Hypothalamus (tissue), 51 donors: ENCODE measurements around the gene NT5C2.
"Not testable (repeated sequence)": the region's sequence is repeated elsewhere in the genome, so short reads cannot be mapped to it uniquely, and the experiment has no call there.

Experiments used
- DNase-seq, 51 donors: peaks; one replicate each; lab custom pipeline; 2025; lab: John Stamatoyannopoulos, UW

The NT5C2 gene

DNA sequence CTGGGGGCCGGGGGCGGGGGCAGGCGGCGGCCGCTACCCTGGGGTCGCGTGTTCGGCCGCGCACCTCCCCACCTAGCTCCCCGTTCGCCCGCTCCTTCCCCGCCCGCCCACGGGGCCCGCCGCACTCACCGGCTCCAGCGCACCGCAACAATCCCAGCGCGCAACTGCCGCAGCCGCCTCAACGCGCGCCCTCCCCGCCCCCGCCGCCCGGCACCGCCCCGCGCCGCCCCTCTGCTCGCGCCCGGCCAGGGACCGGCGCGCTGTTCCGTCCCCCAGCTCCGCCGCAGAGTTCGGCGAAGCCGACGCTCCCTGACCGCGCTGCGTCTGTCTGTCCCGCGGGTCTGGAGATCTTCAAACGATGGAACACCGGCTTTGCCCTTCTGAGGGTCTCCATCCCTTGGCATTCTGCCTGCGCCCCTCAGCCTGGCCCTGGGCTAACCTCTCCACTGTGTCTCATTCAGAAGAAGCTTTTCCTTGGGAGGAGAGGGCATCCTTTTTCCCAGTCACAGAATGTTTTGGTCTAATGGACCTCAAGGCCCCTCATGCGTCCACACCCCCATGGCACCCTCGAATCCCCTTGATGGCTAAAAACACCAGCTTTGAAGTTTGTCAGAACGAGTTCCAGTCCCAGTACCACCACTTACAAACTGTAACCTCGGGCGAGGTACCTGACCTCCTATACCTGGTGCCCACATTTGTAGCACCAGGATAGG lies at the start of gene NT5C2:
NT5C2 (minus strand) TSS at position 166 of the 713 bp plus-strand sequence. CDS start 18,314 bp downstream, outside the sequence.
- peak in 50 of 51 donors; percentile 23 to 86 (median 71) for DNase-seq

DNA sequence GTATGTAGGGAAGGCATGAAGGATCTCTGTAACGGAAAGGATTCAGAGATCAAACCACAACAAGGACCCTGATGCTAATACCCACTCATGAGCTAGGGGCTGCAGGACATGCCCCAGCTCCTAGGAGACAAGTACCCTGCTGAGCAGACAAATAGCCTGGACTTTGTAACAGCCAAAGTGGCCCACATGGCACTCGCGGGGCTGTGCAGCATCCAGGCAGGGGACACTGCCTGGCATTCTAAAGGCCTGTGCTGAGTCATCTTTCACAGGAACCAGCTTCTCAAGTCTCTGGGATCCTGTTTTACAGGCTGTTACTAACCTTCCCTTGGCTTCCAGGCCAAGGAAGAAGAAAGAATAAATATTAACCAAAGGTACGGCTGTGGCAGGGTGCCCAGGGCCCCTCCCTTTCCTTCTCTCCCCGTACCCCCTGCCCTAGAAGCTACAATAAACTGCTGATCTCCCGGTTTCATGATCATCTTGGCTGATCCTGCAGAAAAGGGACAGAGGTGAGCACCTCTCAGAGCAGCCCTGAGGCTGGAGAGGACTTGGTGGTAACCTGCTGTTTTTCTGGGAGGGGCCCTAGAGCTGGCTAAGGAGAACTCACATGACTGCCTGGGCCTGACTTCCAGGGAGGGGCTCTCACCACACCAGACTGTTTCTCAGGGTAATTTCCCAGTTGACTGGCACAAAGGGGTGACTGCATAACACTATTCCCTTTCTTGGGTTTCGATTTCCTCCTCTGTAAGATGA lies 48.4 kb upstream of the NT5C2 start:
- peak in 29 of 51 donors; percentile 1 to 53 (median 12) for DNase-seq

DNA sequence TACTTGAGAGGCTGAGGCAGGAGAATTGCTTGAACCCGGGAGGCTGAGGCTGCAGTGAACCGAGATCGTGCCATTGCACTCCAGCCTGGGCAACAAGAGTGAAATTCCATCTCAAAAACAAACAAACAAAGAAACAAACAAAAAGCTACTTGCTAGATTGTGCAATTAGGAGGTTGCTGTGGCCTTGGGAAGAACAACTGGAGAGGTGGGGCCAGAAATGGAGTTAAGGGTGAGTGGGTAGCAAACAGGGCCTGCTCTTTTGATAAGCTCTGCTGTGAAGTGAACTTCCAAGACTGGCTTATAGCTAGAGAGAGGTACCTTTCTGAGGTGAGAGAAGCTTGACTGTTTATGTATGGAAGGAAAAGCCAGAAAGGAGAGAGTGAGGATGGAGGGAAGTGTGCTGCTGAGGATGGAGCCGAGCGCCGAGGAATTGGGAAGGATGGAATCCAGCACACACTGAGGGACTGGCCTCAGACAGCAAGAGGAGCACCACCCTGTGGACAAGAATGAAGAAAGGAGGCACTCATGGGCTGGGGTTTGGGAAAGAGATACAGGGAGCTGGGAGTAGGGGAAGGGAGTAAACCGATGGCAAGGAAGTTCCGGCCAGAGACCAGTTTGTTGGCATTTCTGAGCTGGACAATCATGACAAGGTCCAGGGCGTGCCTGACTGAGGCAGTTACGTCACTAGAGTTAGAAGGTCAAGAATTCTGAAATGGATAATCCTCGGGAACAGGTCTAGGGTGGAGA lies 45.6 kb upstream of the NT5C2 start:
- no peak for DNase-seq

DNA sequence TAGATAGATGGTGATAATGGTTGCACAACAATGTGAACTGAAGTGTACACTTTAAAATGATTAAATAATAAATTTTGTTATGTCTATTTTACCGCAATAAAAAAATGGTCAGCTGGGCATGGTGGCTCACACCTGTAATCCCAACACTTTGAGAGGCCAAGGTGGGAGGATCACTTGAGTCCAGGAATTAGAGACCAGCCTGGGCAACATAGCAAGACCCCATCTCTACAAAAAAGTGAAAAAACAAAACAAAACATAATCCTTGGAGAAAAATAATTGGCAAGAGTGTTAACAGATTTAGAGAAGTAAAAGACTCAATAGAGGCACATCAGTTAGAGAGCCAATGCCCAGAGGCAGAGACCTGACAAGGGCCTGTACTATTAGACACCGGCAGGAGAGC lies 42.7 kb upstream of the NT5C2 start:
- no peak for DNase-seq

DNA sequence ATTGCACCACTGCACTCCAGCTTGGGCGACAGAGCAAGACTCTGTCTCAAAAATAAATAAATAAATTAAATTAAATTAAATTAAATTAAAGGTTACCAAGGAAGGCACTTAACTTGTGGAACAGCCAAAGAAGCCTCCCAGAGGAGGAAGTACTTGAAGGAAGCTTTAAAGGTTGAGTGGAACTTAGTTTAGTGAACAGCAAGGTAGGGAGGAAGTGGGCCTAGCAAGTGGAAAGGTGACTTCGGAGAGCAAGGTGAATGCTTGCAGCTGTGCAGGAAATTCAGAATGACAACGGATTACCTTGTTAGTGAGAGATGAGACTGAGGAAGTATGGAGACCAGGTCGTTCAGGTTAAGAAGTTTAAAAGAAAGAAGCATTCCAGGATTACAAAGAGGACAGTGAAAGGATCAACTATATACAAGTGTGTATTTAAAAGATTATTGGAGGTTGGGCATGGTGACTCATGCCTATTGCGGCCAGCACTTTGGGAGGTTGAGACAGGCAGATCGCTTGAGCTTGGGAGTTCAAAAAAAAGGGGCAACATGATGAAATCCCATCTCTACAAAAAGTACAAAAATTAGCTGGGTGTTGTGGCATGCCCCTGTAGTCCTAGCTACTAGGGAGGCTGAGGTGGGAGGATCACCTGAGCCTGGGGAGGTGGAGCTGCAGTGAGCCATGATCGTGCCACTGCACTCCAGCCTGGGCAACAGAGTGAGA lies 39.9 kb upstream of the NT5C2 start:
- no peak for DNase-seq

DNA sequence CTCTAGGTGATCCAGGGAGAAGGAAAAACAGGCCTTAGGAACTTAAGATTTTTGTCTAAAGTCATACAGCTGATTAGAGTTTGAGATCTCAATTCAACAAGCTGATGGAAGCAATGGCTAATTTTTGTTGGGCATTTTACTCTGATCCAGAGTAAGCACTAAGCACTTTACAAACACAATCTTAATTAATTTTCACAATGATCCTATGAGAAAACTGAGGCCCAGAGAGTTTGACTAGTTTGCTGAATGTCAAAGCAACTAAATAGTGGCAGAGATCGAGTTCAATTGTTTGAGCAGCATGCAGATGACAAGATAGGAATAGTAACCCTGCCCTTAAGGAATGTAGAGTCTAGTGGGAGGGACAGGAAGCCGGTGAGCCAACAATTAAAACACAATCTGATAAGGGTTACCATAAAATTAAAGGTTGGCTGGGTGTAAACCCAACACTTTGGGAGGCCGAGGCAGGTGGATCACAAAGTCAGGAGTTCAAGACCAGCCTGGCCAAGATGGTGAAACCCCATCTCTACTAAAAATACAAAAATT lies 39.1 kb upstream of the NT5C2 start:
- no peak for DNase-seq

DNA sequence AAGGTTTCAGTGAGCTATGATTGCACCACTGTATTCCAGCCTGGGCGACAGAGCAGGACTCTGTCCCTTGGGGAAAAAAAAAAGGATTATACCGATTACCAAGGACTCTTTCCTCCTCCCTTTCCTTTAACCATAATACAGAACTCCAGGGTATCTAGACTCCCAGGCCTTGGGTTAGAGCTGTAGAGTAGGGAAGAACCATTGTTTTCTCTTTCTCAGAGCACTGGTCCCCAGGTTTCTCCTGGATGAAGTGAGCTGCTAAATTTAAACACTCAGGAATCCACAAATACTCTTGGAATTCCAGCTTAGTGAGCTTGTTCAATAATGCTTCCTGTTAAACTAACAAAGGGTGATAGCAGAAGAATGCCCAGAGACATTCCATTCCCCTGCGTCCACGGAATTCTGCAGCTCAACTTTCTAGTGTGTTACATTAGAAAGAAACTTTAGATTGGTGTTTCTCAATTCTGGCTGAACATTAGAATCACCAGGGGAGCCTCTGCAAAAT lies 38.0 kb upstream of the NT5C2 start:
- DNase-seq = no peak

DNA sequence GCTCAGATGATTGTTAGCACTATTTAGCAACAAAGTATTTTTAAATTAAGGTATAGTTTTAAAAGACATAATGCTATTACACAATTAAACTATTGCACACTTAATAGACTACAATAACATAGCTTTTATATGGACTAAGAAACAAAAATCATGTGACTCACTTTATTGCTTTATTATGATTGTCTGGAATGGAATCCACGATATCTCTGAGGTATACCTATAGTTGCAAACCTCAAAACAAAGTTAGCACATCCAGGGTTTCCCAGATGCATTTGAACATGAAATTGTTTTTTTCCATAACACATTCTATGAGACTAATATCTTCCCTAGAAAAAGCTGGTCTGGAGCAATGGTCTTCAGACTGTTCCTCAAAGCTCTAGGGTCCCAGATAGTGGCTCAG lies 34.3 kb upstream of the NT5C2 start:
- no peak for DNase-seq

DNA sequence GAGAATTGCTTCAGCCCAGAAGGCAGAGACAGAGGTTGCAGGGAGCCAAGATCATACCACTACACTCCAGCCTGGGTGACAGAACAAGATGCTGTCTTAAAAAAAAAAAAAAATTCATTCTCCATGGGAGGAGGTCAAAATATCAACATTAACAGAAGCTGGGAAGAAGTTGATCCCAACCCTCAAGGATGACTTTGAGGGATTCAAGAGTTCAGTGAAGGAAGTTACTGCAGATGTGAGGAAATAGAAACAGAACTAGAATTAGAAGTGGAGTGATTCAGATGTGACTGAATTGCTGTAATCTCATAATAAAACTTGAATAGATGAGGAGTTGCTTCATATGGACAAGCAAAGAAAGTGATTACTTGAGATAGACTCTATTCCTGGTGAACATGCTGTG lies 32.9 kb upstream of the NT5C2 start:
- DNase-seq = no peak

DNA sequence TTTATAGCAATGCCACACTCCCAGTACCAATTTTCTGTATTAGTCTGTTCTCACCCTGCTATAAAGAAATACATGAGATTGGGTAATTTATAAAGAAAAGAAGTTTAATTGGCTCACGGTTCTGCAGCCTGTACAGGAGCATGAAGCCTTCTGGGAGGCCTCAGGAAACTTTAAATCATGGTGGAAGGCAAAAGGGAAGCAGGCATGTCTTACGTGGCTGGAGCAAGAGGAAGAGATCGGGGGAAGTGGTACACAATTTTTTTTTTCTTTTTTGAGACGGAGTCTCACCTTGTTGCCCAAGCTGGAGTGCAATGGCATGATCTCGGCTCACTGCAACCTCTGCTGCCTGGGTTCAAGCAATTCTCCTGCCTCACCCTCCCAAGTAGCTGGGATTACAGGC lies 31.6 kb upstream of the NT5C2 start:
- DNase-seq = not testable (repeated sequence)

DNA sequence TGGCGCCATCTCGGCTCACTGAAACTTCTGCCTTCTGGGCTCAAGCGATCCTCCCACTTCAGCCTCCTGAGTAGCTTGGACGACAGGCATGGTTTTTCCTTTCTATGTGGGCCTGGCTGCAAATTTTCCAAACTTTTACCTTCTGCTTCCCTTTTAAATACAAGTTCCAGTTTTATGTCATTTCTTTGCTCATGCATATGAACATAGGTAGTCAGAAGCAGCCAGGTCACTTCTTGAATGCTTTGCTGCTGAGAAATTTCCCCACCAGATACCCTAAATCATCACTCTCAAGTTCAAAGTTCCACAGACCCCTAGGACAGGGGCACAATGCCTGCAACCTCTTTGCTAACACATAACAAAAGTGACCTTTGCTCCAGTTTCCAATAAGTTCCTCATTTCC lies 31.1 kb upstream of the NT5C2 start:
- no peak for DNase-seq

DNA sequence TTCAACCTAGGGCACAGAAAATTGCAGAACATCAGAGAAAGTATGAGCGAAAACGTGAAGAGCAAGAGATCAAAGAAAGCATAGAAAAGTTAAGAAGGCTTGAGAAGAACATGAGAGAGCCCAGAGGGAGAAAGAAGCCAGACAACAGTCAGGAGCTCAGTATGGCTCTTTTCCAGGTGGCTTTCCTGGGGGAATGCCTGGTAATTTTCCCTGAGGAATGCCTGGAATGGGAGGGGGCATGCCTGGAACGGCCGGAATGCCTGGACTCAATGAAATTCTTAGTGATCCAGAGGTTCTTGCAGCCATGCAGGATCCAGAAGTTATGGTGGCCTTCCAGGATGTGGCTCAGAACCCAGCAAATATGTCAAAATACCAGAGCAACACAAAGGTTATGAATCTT lies 23.3 kb upstream of the NT5C2 start:
- DNase-seq = not testable (repeated sequence)

DNA sequence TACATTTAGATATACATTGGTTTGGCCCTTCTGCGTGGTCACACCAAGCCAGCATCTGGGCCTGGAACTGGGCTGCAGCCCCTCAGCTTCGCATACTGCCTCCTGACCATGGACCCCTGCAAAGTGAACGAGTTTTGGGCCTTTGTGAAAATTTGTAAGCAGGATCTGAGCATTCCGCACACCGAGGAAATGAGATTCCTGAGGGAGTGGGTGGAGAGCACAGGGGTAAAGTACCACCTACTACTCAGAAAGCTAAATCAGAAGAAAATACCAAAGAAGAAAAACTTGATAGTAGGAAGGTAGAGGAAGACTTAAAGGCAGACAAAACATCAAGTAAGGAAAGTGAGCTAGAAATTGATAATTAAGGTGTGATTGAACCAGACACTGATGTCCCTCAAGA lies 22.5 kb upstream of the NT5C2 start:
- no peak for DNase-seq

DNA sequence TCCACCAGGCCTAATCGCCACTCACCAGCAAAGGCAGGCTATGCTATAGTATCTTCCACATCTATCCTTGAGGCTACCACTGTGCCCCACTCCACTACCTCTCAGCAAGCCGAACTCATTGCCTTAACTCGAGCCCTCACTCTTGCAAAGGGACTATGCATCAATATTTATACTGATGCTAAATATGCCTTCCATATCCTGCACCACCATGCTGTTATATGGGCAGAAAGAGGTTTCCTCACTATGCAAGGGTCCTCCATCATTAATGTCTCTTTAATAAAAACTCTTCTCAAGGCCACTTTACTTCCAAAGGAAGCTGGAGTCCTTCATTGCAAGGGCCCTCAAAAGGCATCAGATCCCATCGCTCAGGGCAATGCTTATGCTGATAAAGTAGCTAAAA lies 17.2 kb upstream of the NT5C2 start:
- not testable (repeated sequence) for DNase-seq

DNA sequence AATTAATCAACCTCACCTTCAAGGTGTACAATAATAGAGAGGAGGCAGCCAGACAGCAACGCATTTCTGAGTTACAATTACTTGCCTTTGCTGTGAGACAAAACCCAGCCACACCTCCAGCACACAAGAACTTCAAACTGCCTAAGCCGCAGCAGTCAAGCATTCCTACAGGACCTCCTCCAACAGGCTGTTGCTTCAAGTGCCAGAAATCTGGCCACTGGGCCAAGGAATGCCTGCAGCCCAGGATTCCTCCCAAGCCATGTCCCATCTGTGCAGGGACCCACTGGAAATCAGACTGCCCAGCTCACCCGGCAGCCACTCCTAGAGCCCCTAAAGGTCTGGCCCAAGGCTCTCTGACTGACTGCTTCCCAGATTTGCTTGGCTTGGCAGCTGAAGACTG lies 14.6 kb upstream of the NT5C2 start:
- not testable (repeated sequence) for DNase-seq

DNA sequence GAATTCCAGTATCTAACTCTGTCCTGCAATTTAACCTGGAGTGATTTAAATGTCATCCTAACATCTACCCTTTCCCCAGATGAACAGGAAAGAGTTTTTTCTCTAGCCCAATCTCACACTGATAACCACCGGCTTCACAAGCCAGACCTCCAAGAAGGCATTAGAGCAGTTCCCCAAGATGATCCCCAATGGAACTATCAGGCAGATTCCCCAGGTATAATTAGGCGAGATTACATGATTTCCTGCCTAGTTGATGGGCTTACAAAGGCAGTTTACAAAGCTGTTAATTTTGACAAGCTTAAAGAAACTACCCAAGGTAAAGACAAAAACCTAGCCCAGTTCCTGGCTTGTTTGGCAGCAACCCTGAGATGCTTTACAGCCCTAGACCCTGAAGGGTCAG lies 14.1 kb upstream of the NT5C2 start:
- DNase-seq = no peak

DNA sequence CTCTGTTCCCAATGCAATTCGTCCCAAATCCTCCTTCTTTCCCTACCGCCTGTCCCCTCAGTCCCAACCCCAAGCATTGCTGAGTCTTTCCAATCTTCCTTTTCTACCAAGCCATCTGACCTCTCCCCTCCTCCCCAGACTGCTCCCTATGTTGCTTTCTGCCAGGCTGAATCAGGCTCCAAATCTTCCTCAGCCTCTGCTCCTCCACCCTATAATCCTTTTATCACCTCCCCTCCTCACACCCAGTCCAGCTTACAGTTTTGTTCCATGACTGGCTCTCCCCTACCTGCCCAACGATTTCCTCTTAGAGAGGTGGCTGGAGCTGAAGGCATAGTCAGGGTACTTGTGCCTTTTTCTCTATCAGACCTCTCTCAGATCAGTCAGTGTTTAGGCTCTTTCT lies 13.6 kb upstream of the NT5C2 start:
- DNase-seq = not testable (repeated sequence)

DNA sequence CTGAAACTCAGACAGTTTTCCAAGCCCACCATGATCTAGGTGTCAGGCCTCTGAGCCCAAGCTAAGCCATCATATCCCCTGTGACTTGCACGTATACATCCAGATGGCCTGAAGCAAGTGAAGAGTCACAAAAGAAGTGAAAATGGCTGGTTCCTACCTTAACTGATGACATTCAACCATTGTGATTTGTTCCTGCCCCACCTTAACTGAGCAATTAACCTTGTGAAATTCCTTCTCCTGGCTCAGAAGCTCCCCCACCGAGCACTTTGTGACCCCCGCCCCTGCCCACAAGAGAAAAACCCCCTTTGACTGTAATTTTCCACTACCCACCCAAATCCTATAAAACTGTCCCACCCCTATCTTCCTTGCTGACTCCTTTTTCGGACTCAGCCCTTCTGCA lies 12.3 kb upstream of the NT5C2 start:
- not testable (repeated sequence) for DNase-seq

DNA sequence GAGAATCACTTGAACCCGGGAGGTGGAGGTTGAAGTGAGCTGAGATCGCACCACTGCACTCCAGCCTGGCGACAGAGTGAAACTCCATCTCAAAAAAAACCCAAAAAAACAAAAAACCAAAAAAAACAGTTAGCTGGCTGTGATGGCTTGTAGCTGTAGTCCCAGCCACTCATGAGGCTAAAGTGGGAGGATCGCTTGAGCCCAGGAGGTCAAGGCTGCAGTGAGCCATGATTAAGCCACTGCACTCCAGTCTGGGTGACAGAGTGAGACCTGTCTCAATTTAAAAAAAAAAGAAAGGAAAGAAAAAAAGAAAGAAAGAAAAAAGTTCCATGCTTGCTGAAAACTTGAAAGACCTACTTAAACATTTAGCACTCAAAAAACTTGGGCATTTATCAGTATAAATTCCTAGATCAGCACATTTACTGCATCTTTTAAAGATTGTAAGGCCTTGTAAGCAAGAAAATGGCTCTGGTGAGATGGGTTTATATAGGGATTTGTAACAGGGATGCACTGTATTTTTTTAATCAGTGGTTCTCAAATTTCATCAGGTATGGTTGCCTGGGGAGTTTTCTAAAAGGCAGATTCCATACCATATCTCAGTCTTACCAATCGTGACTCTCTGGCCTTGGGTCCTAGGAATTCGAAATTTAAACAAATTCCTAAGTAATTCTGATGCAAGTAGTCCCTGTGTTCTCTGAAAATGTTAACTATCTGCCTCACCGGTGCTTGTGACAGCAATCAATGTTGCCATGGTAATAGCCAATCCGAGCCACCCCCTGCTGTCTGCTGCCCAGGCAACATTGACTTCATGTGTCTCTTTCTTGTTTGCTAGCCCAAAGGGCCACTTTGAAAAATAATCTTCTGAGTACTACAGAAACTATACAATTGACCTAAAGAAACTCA lies 11.5 kb upstream of the NT5C2 start:
- DNase-seq = peak in 15 of 51 donors; percentile 2 to 43 (median 14)
